Astrocyte of the cerebellum (primary cell): ENCODE data around the gene STX7.
"Not testable (repeated sequence)": the region's sequence is repeated elsewhere in the genome, so short reads cannot be mapped to it uniquely, and the experiment has no call there.

ENCODE experiments used
- DNase-seq: peaks from one replicate; pipeline ENCODE4 v3.0.0-alpha.2; 2011; ENCODE audit warnings: low read depth
- H3K4me3 ChIP-seq: 2 replicates; pipeline ENCODE4 v1.5.1; 2011; ENCODE audit warnings: mild to moderate bottlenecking, low read depth, low read length, moderate library complexity
- in situ Hi-C: cut with HindIII; loops from 2 replicates; pipeline ENCODE4 v1.10.0; 2017; ENCODE audit warnings: low sequenced_read_pairs
- TF ChIP-seq, protein P1 (sequence below): IDR thresholded peaks from 2 replicates; pipeline ENCODE4 v1.5.1; 2012; ENCODE audit warnings: low read length, low read depth, moderate library complexity, mild to moderate bottlenecking; ENCODE audit errors: missing control alignments

STX7 gene, protein sequence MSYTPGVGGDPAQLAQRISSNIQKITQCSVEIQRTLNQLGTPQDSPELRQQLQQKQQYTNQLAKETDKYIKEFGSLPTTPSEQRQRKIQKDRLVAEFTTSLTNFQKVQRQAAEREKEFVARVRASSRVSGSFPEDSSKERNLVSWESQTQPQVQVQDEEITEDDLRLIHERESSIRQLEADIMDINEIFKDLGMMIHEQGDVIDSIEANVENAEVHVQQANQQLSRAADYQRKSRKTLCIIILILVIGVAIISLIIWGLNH

DNA sequence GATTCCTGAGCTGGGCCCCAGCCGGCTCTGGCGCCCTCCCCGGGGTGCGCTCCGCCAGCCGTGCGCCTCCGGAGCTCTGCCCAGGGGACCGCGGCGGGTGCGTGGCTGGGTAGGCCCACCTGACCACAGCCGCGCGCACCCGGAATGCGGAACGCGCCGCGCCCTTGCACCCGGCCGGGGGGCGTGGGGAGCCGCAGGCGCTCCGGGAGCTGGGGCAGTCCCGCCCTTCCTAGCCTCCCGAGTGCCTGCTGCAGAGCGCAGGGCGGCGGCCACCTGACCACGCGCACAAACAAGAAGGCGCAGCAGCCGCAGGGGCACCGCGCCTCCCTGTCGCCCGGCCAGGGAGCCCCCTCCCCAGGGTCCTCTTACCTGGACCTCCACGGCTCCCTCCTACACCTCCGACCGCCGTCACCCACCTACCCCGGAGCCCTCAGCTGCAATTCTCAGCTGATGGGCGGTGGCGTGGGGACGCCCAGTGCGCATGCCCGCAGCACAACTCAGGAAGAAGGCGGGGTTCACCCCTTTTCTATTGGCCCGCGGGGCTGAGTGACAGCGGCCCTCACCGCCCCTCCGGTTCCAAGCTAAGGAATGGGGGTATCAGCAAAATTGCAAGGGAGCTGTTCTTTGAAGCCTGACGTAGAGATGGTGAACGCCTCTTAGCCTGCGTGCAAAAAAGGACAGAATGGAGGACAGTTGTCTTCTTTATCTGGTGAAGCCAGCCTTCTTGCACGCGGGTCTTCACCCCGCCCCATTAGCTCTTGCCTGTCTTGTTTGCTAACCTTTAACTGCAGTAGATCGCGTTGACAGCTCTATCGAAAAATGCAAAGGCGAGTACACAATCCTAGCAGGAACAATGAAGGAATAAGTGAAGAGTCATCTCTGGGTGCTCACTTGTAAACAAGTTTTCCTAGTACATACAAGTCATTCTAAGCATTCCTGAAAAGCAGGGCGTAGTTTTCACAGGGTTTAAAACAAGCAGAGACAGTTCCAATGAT, at the start of gene STX7:
TSS of gene STX7 (minus strand) at position 479 of the 995 bp plus-strand sequence. CDS start 9,586 bp downstream, outside the sequence.
- in situ Hi-C loops: no loop called here
- peak within 1 kb of the TSS; percentile 74 for H3K4me3 ChIP-seq

DNA sequence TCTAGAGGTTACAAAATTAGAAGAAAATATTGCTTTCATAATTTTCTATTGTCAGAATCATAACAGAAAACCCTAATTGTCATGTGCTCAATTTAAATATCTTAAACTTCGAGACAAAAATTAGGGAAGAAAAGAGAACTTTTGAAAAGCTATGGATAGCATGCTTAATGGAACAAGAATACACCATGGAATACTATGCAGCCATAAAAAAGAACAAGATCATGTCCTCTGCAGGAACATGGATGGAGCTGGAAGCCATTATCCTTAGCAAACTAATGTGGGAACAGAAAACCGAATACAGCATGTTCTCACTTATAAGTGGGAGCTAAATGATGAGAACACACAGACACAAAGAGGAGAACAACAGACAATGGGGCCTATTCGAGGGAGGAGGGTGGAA, 47.2 kb upstream of the STX7 start:
- H3K4me3 ChIP-seq, in situ Hi-C loops, DNase-seq: not testable (repeated sequence)

More for the DNA sequence above, at the start of gene STX7:
- TF ChIP-seq, protein P1, sequence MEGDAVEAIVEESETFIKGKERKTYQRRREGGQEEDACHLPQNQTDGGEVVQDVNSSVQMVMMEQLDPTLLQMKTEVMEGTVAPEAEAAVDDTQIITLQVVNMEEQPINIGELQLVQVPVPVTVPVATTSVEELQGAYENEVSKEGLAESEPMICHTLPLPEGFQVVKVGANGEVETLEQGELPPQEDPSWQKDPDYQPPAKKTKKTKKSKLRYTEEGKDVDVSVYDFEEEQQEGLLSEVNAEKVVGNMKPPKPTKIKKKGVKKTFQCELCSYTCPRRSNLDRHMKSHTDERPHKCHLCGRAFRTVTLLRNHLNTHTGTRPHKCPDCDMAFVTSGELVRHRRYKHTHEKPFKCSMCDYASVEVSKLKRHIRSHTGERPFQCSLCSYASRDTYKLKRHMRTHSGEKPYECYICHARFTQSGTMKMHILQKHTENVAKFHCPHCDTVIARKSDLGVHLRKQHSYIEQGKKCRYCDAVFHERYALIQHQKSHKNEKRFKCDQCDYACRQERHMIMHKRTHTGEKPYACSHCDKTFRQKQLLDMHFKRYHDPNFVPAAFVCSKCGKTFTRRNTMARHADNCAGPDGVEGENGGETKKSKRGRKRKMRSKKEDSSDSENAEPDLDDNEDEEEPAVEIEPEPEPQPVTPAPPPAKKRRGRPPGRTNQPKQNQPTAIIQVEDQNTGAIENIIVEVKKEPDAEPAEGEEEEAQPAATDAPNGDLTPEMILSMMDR: no peak
- DNase-seq: peak; percentile 53

- TF ChIP-seq, protein P1: no peak
- in situ Hi-C loops: no loop called here
- no peak within 1 kb of the TSS for H3K4me3 ChIP-seq
- DNase-seq: no peak
Observed at GRCh38 chr6:132552372-132552771, 39.5 kb upstream of the STX7 start, which contains the start of gene TAAR8. Gene TAAR8 (plus strand): TSS chr6:132552672. CDS start chr6:132552693, 21 bp downstream.

DNA sequence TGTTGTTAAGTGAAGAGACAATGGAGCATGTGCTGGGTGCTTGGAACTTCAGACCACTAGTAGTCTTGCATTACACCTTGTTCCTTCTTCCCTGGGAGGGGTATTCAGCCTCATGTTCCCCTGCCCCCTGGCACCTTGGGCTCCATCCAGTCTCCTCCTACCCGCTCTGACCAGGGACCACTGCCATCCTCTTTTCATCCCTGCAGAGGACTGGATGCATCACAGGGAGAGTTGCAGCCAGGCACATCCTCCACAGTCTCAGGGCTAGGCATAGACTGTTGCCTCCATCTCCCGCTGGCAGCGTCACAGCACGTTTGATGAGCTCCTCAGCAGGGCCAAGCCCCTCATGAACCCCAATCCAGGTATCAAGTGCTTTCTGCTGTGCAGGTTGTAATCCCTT, 38.3 kb upstream of the STX7 start:
- in situ Hi-C loops: no loop called here
- TF ChIP-seq, protein P1: no peak
- no peak overlapping the region for H3K4me3 ChIP-seq
- DNase-seq: no peak

DNA sequence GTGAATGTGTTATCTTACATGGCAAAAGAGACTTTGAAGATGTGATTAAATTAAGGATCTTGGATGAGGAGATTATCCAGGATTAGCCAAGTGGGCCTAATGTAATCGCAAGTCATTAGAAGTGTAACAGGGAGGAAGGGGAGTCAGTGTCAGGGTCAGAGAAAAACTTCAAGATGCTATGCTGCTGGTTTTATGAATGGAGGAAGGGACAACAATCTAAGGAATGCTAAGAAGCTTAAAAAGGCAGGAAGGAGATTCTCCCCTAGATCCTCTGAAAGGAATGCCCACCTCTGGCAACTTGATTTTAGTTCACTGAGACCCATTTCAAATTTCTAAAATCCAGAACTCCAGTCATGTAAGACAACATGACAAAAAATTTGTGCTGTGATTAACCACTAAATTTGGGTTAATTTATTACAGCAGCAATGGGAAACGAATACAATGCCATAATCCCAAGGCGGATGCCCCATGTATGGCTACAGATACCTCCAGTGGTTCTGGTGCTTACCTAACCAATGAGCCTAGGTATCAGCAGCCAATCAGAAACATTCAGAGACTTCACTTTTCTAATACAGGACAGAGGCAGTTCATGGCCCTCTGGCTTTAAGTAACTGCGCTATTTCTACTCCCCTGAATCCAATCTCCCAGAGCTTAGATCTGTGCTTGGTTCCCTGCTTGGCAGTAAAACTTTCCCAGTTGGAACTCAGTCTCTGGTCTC, 36.0 kb upstream of the STX7 start:
- no peak for DNase-seq
- in situ Hi-C loops: loop anchor here (25.0 kb wide), 1 partner anchor 238 kb away; the partner anchor contains the start of gene SLC18B1
- H3K4me3 ChIP-seq: no peak overlapping the region
- TF ChIP-seq, protein P1: no peak

- no peak overlapping the region for H3K4me3 ChIP-seq
- TF ChIP-seq, protein P1: no peak
- no peak for DNase-seq
- in situ Hi-C loops: loop anchor here (25.0 kb wide), 1 partner anchor 242 kb away; the partner anchor contains the start of gene SLC18B1
Observed at GRCh38 chr6:132544826-132545225, 31.9 kb upstream of the STX7 start.
